ENCODE data around the gene NFE2L1.
"Not testable (repeated sequence)": the region's sequence is repeated elsewhere in the genome, so short reads cannot be mapped to it uniquely, and the experiment has no call there.

Gene NFE2L1

GRCh38 chr17:48031966-48032365 lies 16.2 kb upstream of the NFE2L1 start:
- POLR2A ChIA-PET: interaction anchor here (7.9 kb wide), 1 partner anchor 15 kb away, joined by 121 read pairs; the partner anchor contains the start of gene NFE2L1
- DNase-seq (ENCODE audit: extremely low spot score): no peak
- CTCF ChIA-PET: no interaction called here
- TF ChIP-seq BHLHE40 (IDR thresholded peaks at IDR 0.05; ENCODE audit: borderline replicate concordance): no peak
- no peak for TF ChIP-seq FOXA1 (IDR thresholded peaks at IDR 0.05)
- no peak for TF ChIP-seq CTBP1 (IDR thresholded peaks at IDR 0.05; ENCODE audit: borderline replicate concordance)

DNA sequence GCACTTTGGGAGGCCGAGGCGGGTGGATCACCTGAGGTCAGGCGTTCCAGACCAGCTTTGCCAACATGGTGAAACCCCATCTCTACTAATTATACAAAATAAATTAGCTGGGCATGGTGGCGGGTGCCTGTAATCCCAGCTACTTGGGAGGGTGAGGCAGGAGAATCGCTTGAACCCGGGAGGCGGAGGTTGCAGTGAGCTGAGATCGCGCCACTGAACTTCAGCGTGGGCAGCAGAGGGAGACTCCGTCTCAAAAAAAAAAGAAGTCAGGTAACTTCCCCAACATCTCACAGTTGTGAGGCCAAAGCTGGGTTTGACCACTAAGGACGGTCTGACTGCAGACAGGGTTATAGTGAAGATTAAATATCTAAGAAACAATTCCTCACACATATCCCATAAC lies 13.4 kb upstream of the NFE2L1 start:
- ChIA-PET CTCF (interaction anchor here (0.8 to 2.4 kb wide), 2 partner anchors 8 to 32 kb away, joined by 3 to 12 read pairs; no protein-coding TSS in a partner anchor), POLR2A (interaction anchor here (1.4 to 2.4 kb wide), 3 partner anchors 9 to 13 kb away, joined by 5 to 16 read pairs (median 7); partner anchors contain the start of gene NFE2L1)
- DNase-seq (ENCODE audit: extremely low spot score): not testable (repeated sequence)

- TF ChIP-seq BHLHE40 (IDR thresholded peaks at IDR 0.05; ENCODE audit: borderline replicate concordance): no peak
- TF ChIP-seq FOXK2 (IDR thresholded peaks at IDR 0.05): no peak
- TF ChIP-seq SP1 (IDR thresholded peaks at IDR 0.05): no peak
- no peak for TF ChIP-seq FOXM1 (IDR thresholded peaks at IDR 0.05; ENCODE audit: borderline replicate concordance)
- no peak for TF ChIP-seq NFRKB (IDR thresholded peaks at IDR 0.05)
- TF ChIP-seq, protein P1, sequence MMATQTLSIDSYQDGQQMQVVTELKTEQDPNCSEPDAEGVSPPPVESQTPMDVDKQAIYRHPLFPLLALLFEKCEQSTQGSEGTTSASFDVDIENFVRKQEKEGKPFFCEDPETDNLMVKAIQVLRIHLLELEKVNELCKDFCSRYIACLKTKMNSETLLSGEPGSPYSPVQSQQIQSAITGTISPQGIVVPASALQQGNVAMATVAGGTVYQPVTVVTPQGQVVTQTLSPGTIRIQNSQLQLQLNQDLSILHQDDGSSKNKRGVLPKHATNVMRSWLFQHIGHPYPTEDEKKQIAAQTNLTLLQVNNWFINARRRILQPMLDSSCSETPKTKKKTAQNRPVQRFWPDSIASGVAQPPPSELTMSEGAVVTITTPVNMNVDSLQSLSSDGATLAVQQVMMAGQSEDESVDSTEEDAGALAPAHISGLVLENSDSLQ (IDR thresholded peaks at IDR 0.05): no peak
- no peak for TF ChIP-seq TARDBP (IDR thresholded peaks at IDR 0.05)
- TF ChIP-seq ARNT (IDR thresholded peaks at IDR 0.05): no peak
- no peak for TF ChIP-seq CTBP1 (IDR thresholded peaks at IDR 0.05; ENCODE audit: borderline replicate concordance)
- TF ChIP-seq L3MBTL2 (conservative IDR thresholded peaks at IDR 0.05): no peak
- no peak for TF ChIP-seq FOXA1 (IDR thresholded peaks at IDR 0.05)
- POLR2A ChIA-PET: interaction anchor here (1.4 kb wide), 1 partner anchor 12 kb away, joined by 17 read pairs; the partner anchor contains the start of gene NFE2L1
- CTCF ChIA-PET: interaction anchor here (2.4 kb wide), 1 partner anchor 10 kb away, joined by 12 read pairs; no protein-coding TSS in a partner anchor
- no peak for DNase-seq (ENCODE audit: extremely low spot score)
Measured at GRCh38 chr17:48036693-48037035, 11.5 kb upstream of the NFE2L1 start.

DNA sequence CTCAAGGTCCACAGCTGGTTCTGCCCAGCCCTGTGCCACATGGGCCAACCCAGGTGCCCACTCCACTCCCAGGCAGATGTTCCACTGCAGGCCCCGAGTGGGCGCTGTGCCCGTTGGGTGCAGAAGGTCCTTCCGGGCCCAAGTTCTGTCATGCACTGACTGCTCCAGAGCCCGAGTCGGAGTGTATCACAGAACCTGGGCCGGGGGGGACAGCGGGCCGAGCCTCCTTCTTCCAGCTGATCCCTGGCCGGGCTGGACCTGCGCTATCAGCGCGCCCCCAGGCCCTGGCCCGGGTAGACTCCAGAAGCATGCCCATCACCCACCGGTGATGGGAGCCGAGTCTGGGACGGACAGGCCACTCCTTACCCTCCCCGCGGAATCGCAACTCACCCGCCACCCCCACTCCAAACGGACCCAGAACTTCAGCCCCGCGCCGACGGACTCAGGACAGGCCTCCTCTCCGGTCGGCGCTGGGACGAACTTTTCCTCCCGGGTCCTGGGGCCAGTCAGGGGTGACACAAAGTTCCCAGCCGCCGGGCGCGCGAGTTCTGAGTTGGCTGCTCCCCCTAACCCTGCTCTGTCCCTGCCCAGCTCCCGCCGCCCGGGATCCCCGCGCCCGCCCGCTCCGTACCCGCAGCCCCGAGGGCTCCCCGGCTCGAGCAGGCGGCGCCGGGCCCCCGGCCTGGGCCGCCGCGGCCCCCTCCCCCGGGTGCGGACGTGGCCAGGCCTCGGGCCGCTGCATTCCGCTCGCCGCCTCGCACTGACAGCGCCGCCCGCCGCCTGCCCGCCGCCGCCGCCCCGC lies 10.9 kb upstream of the NFE2L1 start, which contains the start of gene COPZ2:
TSS of gene COPZ2 (minus strand) at position 762 of the 802 bp plus-strand sequence. CDS start at position 742, 20 bp downstream.
- TF ChIP-seq, protein P1 (IDR thresholded peaks at IDR 0.05): no peak
- no peak for DNase-seq (ENCODE audit: extremely low spot score)
- POLR2A ChIA-PET: no interaction called here
- CTCF ChIA-PET: no interaction called here

- CTCF ChIA-PET: no interaction called here
- POLR2A ChIA-PET: interaction anchor here (1.2 kb wide), 1 partner anchor 11 kb away, joined by 5 read pairs; the partner anchor contains the start of gene NFE2L1
- TF ChIP-seq L3MBTL2 (conservative IDR thresholded peaks at IDR 0.05): no peak
- TF ChIP-seq TARDBP (IDR thresholded peaks at IDR 0.05): no peak
- no peak for TF ChIP-seq NFRKB (IDR thresholded peaks at IDR 0.05)
- TF ChIP-seq FOXK2 (IDR thresholded peaks at IDR 0.05): no peak
- no peak for TF ChIP-seq SP1 (IDR thresholded peaks at IDR 0.05)
- no peak for TF ChIP-seq BHLHE40 (IDR thresholded peaks at IDR 0.05; ENCODE audit: borderline replicate concordance)
- no peak for DNase-seq (ENCODE audit: extremely low spot score)
Measured at GRCh38 chr17:48037838-48038323, 10.3 kb upstream of the NFE2L1 start.

GRCh38 chr17:48038687-48039086 lies 9.5 kb upstream of the NFE2L1 start:
- CTCF ChIA-PET: interaction anchor here (0.6 kb wide), 1 partner anchor 11 kb away, joined by 3 read pairs; no protein-coding TSS in a partner anchor
- no peak for DNase-seq (ENCODE audit: extremely low spot score)
- TF ChIP-seq LEF1 (IDR thresholded peaks at IDR 0.05; ENCODE audit: borderline replicate concordance) (no peak), L3MBTL2 (conservative IDR thresholded peaks at IDR 0.05) (no peak), FOXK2 (IDR thresholded peaks at IDR 0.05) (no peak), SP1 (IDR thresholded peaks at IDR 0.05) (no peak), ARNT (IDR thresholded peaks at IDR 0.05) (no peak), FOXA1 (IDR thresholded peaks at IDR 0.05) (no peak), NFRKB (IDR thresholded peaks at IDR 0.05) (no peak), HDGF (IDR thresholded peaks at IDR 0.05; ENCODE audit: borderline replicate concordance) (no peak), BHLHE40 (IDR thresholded peaks at IDR 0.05; ENCODE audit: borderline replicate concordance) (no peak), FOXM1 (IDR thresholded peaks at IDR 0.05; ENCODE audit: borderline replicate concordance) (no peak), ELF4 (IDR thresholded peaks at IDR 0.05) (no peak), SUZ12 (IDR thresholded peaks at IDR 0.05) (no peak), CTBP1 (IDR thresholded peaks at IDR 0.05; ENCODE audit: borderline replicate concordance) (no peak), ZNF384 (IDR thresholded peaks at IDR 0.05) (no peak), TARDBP (IDR thresholded peaks at IDR 0.05) (no peak)
- TF ChIP-seq, protein P1 (IDR thresholded peaks at IDR 0.05): no peak
- POLR2A ChIA-PET: interaction anchor here (1.0 to 1.2 kb wide), 2 partner anchors 10 to 16 kb away, joined by 3 to 5 read pairs; partner anchors contain the start of gene NFE2L1
